Endometrium (tissue), 2 donors: ENCODE results near the gene HOXC9.

ENCODE experiments used
- FAIRE-seq: peaks from 2 replicates; lab custom pipeline; 2012; peaks lifted over from hg19 to GRCh38; lab: Jason Lieb, UNC
- donor health status: control.
- donor health status: control.

Gene HOXC9

DNA sequence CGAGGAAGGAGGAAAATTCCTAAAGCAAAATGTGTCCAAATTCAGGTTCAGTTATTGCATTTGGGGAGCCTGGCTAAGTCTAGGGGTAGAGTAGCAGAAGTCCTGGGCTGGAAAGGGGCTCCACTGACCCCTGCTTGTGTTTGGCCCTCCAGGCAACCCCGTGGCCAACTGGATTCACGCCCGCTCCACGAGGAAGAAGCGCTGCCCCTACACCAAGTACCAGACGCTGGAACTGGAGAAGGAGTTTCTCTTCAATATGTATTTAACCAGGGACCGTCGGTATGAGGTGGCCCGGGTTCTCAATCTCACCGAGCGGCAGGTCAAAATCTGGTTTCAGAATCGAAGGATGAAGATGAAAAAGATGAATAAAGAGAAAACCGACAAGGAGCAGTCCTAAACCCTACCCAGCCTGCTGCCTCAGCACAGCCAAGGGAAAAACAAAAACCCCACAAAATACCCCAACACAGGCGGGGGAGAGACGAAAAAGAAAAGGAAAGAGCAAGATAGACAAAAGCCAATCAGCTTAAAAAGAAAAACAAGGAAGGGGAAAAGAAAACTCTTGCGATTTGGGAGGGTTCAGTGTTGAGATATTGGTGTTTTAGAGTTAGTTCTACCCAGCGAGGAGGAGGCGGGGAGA is 2.4 kb downstream of the HOXC9 start:
- FAIRE-seq, result no peak

GRCh38 chr12:54002915-54003389 is 3.0 kb downstream of the HOXC9 start:
- no peak for FAIRE-seq

GRCh38 chr12:54003625-54004024 is 3.7 kb downstream of the HOXC9 start:
- no peak for FAIRE-seq

DNA sequence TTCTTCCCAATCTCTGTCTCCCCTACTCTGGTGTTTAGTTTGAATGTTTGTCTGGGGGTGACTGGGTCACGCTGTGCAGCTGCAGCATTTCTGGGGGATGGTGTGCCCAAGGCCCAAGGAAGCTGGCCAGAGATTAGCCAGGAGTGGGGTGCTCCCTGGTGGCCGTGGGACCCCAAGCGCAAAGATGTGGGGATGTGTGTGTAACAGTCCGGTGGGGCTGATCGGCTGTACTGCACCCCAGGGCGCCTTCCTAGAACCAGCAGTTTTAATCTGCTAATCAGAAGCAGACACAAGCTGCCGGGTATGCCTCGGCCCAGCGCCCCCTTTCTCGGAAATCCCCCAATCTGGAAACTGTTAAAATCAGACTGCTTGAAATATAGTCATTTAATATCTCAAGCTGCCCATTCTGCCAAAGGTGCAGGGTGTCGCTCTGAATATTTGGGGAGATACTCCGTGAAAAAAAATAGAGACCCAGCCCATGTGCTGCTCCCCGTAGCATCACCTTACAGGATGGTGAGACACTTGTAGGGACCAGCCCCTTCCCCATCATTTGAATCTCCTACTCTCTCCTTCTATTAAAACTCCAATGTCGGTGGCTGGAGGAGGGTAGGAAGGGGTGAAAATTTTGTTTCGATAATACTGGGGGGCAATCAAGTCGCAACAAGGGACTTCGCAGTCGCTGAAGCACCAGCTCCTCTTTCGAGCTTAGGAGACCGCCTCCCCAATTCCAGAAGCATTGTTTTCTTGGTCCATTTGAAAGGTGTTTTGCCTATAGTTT is 4.3 kb downstream of the HOXC9 start:
- no peak for FAIRE-seq

GRCh38 chr12:54004841-54005530 is 5.0 kb downstream of the HOXC9 start:
- no peak for FAIRE-seq

DNA sequence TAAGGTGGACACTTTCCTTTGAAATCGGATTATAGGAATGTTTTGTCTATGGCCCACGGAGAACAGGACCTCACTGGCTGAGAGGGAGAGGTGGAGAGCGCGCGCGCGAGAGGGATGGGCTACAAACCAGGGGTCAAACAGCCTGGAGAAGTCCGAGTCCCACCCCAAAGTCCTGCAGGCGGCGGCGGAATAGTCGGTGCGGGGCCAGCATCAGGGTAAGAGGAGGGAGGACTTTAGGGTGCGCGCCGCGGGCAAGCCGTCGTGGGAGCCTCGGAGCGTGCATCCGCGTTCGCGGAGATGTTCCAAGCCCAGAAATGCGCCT is 5.5 kb downstream of the HOXC9 start:
- no peak for FAIRE-seq

DNA sequence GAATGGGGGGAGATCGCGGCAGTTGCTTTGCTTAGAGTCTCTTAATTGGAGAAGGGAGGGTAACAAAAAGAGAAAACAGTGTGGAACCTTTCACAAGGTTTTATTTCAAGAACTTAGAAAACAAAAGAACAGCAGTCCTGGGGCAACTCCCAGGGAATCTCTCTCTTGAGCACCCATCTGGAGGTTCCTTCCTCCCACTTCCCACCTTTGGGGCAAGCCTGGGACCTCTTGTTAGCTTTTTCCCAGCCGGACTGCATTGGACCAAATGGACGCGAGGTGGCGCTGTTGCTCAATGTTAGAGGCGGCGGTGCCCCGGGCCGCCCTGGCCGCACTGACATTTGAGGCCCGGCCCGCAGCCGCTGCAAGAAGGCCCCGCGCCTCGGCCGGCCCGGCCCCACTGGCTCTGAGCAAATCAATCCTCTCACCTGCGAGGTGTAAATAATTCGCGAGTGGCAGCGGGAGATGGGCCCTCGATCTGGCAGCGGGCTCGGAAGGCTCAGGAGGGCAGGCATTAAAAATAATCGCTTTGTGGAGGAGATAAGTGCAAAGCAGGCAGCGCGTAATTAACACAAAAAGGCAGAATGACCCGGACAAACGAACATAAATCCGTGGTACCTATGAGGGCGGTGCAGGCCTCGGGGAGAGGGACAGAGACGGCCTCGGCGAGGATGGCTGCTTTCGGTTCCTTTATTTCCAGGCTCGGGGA is 6.0 kb downstream of the HOXC9 start:
- FAIRE-seq, result no peak

- FAIRE-seq, result no peak
These were observed 6.7 kb downstream of the HOXC9 start for GRCh38 chr12:54006559-54007220.

GRCh38 chr12:54007538-54008259 is 7.7 kb downstream of the HOXC9 start:
- FAIRE-seq, result no peak

GRCh38 chr12:54008260-54008552 is 8.2 kb downstream of the HOXC9 start:
- no peak for FAIRE-seq

DNA sequence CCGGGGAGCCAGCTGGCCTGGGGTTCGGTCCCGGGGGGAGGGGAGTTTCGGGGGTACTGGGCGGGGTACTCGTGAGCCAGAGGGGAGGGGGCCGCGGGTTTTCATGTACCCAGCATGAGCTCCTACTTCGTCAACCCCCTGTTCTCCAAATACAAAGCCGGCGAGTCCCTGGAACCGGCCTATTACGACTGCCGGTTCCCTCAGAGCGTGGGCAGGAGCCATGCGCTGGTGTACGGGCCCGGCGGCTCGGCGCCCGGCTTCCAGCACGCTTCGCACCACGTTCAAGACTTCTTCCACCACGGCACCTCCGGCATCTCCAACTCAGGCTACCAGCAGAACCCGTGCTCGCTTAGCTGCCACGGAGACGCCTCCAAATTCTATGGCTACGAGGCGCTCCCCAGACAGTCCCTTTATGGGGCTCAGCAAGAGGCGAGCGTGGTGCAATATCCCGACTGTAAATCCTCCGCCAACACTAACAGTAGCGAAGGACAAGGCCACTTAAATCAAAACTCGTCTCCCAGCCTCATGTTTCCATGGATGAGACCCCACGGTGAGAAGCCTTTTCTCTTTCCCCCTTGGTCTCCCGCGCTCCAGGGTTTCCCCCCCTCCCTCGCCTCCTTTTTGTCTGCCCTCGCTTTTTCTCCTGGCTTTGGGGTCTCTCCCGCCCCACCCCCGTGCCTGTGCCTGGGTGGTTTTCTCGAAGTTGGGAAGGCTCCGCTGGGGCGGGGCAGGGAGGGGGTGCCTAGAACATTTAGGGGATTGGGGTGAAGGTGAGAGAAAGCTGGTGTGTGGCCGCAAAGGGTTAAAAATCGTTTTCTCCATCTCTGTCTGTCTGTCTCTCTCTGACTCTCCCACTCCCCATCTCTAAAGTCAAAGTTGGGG is 9.5 kb downstream of the HOXC9 start:
- no peak for FAIRE-seq

DNA sequence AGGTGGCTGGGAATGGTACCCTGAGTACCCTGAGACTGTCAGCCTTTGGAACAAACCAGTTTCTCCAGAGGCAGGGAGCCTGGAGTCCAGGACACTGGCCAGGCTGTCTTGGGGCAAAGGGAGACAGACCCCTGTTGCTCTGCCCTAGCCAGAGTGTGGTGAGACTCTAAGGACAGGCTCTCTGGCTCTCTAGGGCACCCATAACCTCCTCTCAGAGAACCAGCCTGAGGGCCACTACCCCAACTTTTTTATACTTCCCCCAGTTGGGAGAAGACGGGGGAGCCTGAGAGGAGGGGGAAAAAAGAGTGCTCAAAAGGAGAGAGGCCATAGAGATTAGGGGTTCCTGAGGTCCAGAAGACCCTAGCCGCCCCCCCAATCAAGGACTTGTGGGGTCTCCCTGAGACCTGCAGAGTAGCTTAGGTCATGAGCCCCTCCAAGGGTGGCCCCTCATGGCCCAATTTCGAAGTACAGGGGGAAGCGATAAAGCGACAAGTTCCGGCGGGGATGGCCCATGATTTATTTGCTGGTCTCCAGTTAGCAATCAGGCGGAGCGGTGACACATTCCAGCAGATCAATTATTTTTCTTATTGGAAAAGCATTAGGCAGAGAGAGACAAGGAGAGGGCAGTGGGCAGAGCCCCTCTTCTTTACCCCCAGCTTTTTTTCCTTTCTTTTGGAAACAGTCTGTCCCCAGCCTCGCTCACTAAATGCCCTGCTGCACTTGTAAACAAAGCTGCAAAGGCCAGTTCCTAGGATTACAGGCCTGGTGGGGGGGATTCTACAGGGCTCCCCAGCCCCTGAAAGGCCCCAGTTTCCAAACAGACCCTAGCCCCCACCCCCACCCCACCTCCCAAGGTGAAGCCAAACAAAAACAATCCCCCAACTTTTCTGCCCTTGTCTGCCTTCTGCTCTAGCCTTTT is 10.4 kb downstream of the HOXC9 start:
- no peak for FAIRE-seq

GRCh38 chr12:54010972-54011664 is 11.2 kb downstream of the HOXC9 start:
- no peak for FAIRE-seq

DNA sequence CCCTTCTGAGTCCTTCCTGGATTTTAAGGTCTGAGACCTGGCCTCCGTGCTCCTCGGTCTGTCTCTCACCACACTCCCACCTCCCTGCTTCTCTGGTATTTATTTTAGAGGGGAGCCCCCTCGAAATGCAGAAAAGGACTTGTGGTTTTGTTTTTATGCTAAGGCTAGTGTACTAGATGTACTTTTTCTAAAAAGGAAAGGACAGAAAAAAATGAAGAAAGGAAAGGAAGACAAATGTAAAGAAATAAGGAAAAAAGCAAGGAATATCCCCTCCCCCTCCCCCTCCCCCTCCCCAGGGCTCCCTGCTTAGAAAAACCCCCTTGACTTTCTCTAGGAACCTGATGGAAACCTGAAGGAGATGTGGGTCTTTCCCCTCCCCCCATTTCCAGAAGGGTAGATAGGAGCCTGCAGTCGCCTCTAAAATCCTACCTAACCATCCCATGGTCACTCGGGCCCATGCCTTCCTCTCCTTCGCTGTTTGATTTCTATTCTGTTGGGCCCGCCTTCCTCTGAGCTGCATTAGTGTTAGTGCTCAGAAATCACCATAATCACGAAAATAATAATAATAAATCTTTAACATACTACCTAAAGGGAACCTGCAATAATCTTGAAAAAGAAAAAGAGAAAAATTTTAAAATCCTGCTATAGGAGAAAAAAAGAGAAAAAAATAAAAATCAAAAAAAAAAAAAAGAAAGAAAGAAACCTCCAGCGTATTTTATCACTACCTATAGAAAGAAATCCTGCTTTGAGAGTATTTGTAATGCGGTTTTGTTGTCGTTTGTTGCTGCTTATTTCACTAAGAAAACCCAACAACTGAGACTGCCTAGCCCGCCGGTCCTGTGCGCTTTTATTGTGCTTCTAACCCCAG is 11.9 kb downstream of the HOXC9 start:
- no peak for FAIRE-seq

- FAIRE-seq, result no peak
These were observed 12.9 kb downstream of the HOXC9 start for GRCh38 chr12:54012631-54013409.

GRCh38 chr12:54014377-54015017 is 14.5 kb downstream of the HOXC9 start:
- FAIRE-seq, result no peak
